ENCODE measurements around the gene CEP72.

The CEP72 gene

GRCh38 chr5:665956-666711 lies 54.0 kb downstream of the CEP72 start:
- Histone ChIP-seq H3K27ac (ENCODE audit: low read length) (no peak overlapping the region), H3K36me3 (ENCODE audit: insufficient read depth, low read length) (peaks cover 63% of the 10 kb centered on the region), H3K9ac (ENCODE audit: low read depth, low read length) (no peak overlapping the region), H3K4me3 (ENCODE audit: low read depth in 1 of 2, low read length in 2 of 2) (no peak overlapping the region), H4K20me1 (ENCODE audit: insufficient read depth, low read length) (peaks cover 24% of the 10 kb centered on the region), H2AFZ (ENCODE audit: low read depth, low read length) (no peak overlapping the region), H3K9me3 (ENCODE audit: insufficient read depth, low read length, severe bottlenecking) (no peaks in the 10 kb centered on the region), H3K27me3 (ENCODE audit: insufficient read depth, low read length, poor library complexity) (no peaks in the 10 kb centered on the region), H3K4me1 (ENCODE audit: insufficient read depth, low read length) (no peaks in the 10 kb centered on the region), H3K79me2 (ENCODE audit: insufficient read depth, low read length) (no peaks in the 10 kb centered on the region), H3K4me2 (ENCODE audit: insufficient read depth, low read length) (no peak overlapping the region)
- TF ChIP-seq EZH2 (IDR thresholded peaks at IDR 0.05; ENCODE audit: borderline replicate concordance, low read depth, low read length, severe bottlenecking), result no peak
- TF ChIP-seq, protein P1, sequence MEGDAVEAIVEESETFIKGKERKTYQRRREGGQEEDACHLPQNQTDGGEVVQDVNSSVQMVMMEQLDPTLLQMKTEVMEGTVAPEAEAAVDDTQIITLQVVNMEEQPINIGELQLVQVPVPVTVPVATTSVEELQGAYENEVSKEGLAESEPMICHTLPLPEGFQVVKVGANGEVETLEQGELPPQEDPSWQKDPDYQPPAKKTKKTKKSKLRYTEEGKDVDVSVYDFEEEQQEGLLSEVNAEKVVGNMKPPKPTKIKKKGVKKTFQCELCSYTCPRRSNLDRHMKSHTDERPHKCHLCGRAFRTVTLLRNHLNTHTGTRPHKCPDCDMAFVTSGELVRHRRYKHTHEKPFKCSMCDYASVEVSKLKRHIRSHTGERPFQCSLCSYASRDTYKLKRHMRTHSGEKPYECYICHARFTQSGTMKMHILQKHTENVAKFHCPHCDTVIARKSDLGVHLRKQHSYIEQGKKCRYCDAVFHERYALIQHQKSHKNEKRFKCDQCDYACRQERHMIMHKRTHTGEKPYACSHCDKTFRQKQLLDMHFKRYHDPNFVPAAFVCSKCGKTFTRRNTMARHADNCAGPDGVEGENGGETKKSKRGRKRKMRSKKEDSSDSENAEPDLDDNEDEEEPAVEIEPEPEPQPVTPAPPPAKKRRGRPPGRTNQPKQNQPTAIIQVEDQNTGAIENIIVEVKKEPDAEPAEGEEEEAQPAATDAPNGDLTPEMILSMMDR (IDR thresholded peaks at IDR 0.05; ENCODE audit: borderline replicate concordance, extremely low read depth, low read length, poor library complexity, severe bottlenecking), result no peak
- ATAC-seq (ENCODE audit: insufficient read depth, low read depth) (no peak), DNase-seq (no peak)

GRCh38 chr5:666816-667498 lies 54.8 kb downstream of the CEP72 start:
- Histone ChIP-seq H3K4me2 (ENCODE audit: insufficient read depth, low read length) (no peak overlapping the region), H2AFZ (ENCODE audit: low read depth, low read length) (no peak overlapping the region), H3K79me2 (ENCODE audit: insufficient read depth, low read length) (no peaks in the 10 kb centered on the region), H3K4me1 (ENCODE audit: insufficient read depth, low read length) (no peaks in the 10 kb centered on the region), H3K36me3 (ENCODE audit: insufficient read depth, low read length) (peaks cover 55% of the 10 kb centered on the region), H3K27ac (ENCODE audit: low read length) (no peak overlapping the region), H3K27me3 (ENCODE audit: insufficient read depth, low read length, poor library complexity) (no peaks in the 10 kb centered on the region), H3K9me3 (ENCODE audit: insufficient read depth, low read length, severe bottlenecking) (no peaks in the 10 kb centered on the region), H4K20me1 (ENCODE audit: insufficient read depth, low read length) (peaks cover 31% of the 10 kb centered on the region), H3K9ac (ENCODE audit: low read depth, low read length) (no peak overlapping the region), H3K4me3 (ENCODE audit: low read depth in 1 of 2, low read length in 2 of 2) (no peak overlapping the region)
- DNase-seq (no peak), ATAC-seq (ENCODE audit: insufficient read depth, low read depth) (no peak)
- no peak for TF ChIP-seq EZH2 (IDR thresholded peaks at IDR 0.05; ENCODE audit: borderline replicate concordance, low read depth, low read length, severe bottlenecking)
- TF ChIP-seq, protein P1 (IDR thresholded peaks at IDR 0.05; ENCODE audit: borderline replicate concordance, extremely low read depth, low read length, poor library complexity, severe bottlenecking), result no peak

GRCh38 chr5:668283-668995 lies 56.3 kb downstream of the CEP72 start:
- no peak for ATAC-seq (ENCODE audit: insufficient read depth, low read depth)
- Histone ChIP-seq H4K20me1 (ENCODE audit: insufficient read depth, low read length) (peaks cover 34% of the 10 kb centered on the region), H3K9ac (ENCODE audit: low read depth, low read length) (no peak overlapping the region), H3K4me2 (ENCODE audit: insufficient read depth, low read length) (no peak overlapping the region), H3K4me3 (ENCODE audit: low read depth in 1 of 2, low read length in 2 of 2) (no peak overlapping the region), H3K4me1 (ENCODE audit: insufficient read depth, low read length) (no peaks in the 10 kb centered on the region), H3K36me3 (ENCODE audit: insufficient read depth, low read length) (peaks cover 40% of the 10 kb centered on the region), H2AFZ (ENCODE audit: low read depth, low read length) (no peak overlapping the region), H3K27me3 (ENCODE audit: insufficient read depth, low read length, poor library complexity) (no peaks in the 10 kb centered on the region), H3K79me2 (ENCODE audit: insufficient read depth, low read length) (no peaks in the 10 kb centered on the region), H3K27ac (ENCODE audit: low read length) (no peak overlapping the region), H3K9me3 (ENCODE audit: insufficient read depth, low read length, severe bottlenecking) (no peaks in the 10 kb centered on the region)
- DNase-seq, result no peak
- TF ChIP-seq, protein P1 (IDR thresholded peaks at IDR 0.05; ENCODE audit: borderline replicate concordance, extremely low read depth, low read length, poor library complexity, severe bottlenecking), result no peak
- no peak for TF ChIP-seq EZH2 (IDR thresholded peaks at IDR 0.05; ENCODE audit: borderline replicate concordance, low read depth, low read length, severe bottlenecking)
